ENCODE data around the gene LRRC61.

- TF ChIP-seq CTCF (conservative IDR thresholded peaks at IDR 0.05; ENCODE audit: low read length): no peak
- TF ChIP-seq EZH2phosphoT487 (IDR thresholded peaks at IDR 0.05; ENCODE audit: borderline replicate concordance, low read depth, low read length): no peak
These were observed 58.6 kb downstream of the LRRC61 start for GRCh38 chr7:150381785-150382122.

All from OCI-LY7 (cell line).